Trophoblast cell (in vitro differentiated cells and primary cell): ENCODE results near the gene PGA3.

ENCODE experiments used
- DNase-seq, 2 donors: peaks; one replicate each; pipeline ENCODE4 v3.0.0-alpha.2; 2016
- H2AFZ ChIP-seq: 2 replicates; pipeline ENCODE4 v1.6.1; 2013; ENCODE audit warnings: low read length, moderate library complexity, mild to moderate bottlenecking; ENCODE audit not compliant: insufficient read depth, poor library complexity
- H2AK5ac ChIP-seq: 2 replicates; pipeline ENCODE4 v1.6.1; 2013; ENCODE audit warnings: mild to moderate bottlenecking, low read length
- H2BK120ac ChIP-seq: 2 replicates; pipeline ENCODE4 v1.6.1; 2013; ENCODE audit warnings: low read length, mild to moderate bottlenecking, moderate library complexity; ENCODE audit not compliant: insufficient read depth, poor library complexity
- H2BK12ac ChIP-seq: 2 replicates; pipeline ENCODE4 v1.6.1; 2013; ENCODE audit warnings: mild to moderate bottlenecking, low read length, moderate library complexity
- H2BK5ac ChIP-seq: 2 replicates; pipeline ENCODE4 v1.6.1; 2013; ENCODE audit warnings: low read length, low read depth, moderate library complexity, mild to moderate bottlenecking; ENCODE audit not compliant: poor library complexity
- H3K14ac ChIP-seq: 2 replicates; pipeline ENCODE4 v1.6.1; 2013; ENCODE audit warnings: mild to moderate bottlenecking, low read length
- H3K18ac ChIP-seq: 2 replicates; pipeline ENCODE4 v1.6.1; 2013; ENCODE audit warnings: mild to moderate bottlenecking, low read length
- H3K23ac ChIP-seq: 2 replicates; pipeline ENCODE4 v1.6.1; 2013; ENCODE audit warnings: low read length
- H3K27ac ChIP-seq: 2 replicates; pipeline ENCODE4 v1.5.1; 2013; ENCODE audit warnings: low read depth, mild to moderate bottlenecking, inconsistent platforms, low read length, moderate library complexity
- H3K27me3 ChIP-seq: 2 replicates; pipeline ENCODE4 v1.6.1; 2013; ENCODE audit warnings: inconsistent platforms, mild to moderate bottlenecking, low read length, moderate library complexity; ENCODE audit not compliant: insufficient read depth
- H3K36me3 ChIP-seq, 2 experiments: 1 replicate in 1 of 2; 2 replicates in 1 of 2; pipeline ENCODE4 v1.6.1; 2013; ENCODE audit warnings: low read length in 2 of 2, mild to moderate bottlenecking in 2 of 2, moderate library complexity in 1 of 2; ENCODE audit not compliant: insufficient read depth in 2 of 2, control insufficient read depth in 1 of 2
- H3K4ac ChIP-seq: 2 replicates; pipeline ENCODE4 v1.6.1; 2013; ENCODE audit warnings: low read depth, mild to moderate bottlenecking, low read length, moderate library complexity
- H3K4me1 ChIP-seq, 2 experiments: 1 replicate in 1 of 2; 2 replicates in 1 of 2; pipeline ENCODE4 v1.6.1; 2013; ENCODE audit warnings: low read length in 2 of 2, mild to moderate bottlenecking in 2 of 2, moderate library complexity in 1 of 2; ENCODE audit not compliant: insufficient read depth in 2 of 2, control insufficient read depth in 1 of 2
- H3K4me2 ChIP-seq: 2 replicates; pipeline ENCODE4 v1.6.1; 2013; ENCODE audit warnings: inconsistent platforms, mild to moderate bottlenecking, low read length, moderate library complexity
- H3K4me3 ChIP-seq: 2 replicates; pipeline ENCODE4 v1.5.1; 2013; ENCODE audit warnings: mild to moderate bottlenecking, low read depth, low read length, inconsistent platforms
- H3K79me1 ChIP-seq: one replicate; pipeline ENCODE4 v1.6.1; 2013; ENCODE audit warnings: low read length
- H3K79me2 ChIP-seq: 2 replicates; pipeline ENCODE4 v1.6.1; 2013; ENCODE audit warnings: low read length, mild to moderate bottlenecking; ENCODE audit not compliant: control insufficient read depth, insufficient read depth, poor library complexity
- H3K9ac ChIP-seq: 2 replicates; pipeline ENCODE4 v1.6.1; 2013; ENCODE audit warnings: mild to moderate bottlenecking, low read length
- H3K9me3 ChIP-seq: 2 replicates; pipeline ENCODE4 v1.6.1; 2013; ENCODE audit warnings: low read depth, mild to moderate bottlenecking, control low read depth, inconsistent platforms, low read length; ENCODE audit not compliant: insufficient read depth
- H4K12ac ChIP-seq: 2 replicates; pipeline ENCODE4 v1.6.1; 2013; ENCODE audit warnings: low read depth, mild to moderate bottlenecking, low read length, moderate library complexity
- H4K8ac ChIP-seq: 2 replicates; pipeline ENCODE4 v1.6.1; 2013; ENCODE audit warnings: low read depth, mild to moderate bottlenecking, low read length, moderate library complexity
- H4K91ac ChIP-seq: one replicate; pipeline ENCODE4 v1.6.1; 2013; ENCODE audit warnings: low read depth, mild to moderate bottlenecking, low read length, moderate library complexity
- WGBS: extraction: QIAGEN DNeasy Blood & Tissue Kit; methylation state at CpG from one replicate; pipeline ENCODE4 v1.1.7; 2013; ENCODE audit warnings: missing lambda C conversion rate; ENCODE audit not compliant: insufficient read length, insufficient coverage; ENCODE audit errors: extremely low coverage; 5-methylcytosine and 5-hydroxymethylcytosine counted together

PGA3 gene

GRCh38 chr11:61161190-61162091 lies 41.9 kb upstream of the PGA3 start, which contains the start of gene VPS37C:
VPS37C (minus strand) TSS chr11:61161426; CDS start chr11:61138829, 22,597 bp downstream.
- peak within 1 kb of the TSS; percentile 99 for H2BK120ac ChIP-seq

GRCh38 chr11:61162092-61162941 lies 41.0 kb upstream of the PGA3 start:
- Histone ChIP-seq H2BK120ac (no peak overlapping the region), H3K27ac (no peak overlapping the region), H3K36me3 (no peaks in the 10 kb centered on the region), H3K4ac (no peak overlapping the region), H4K8ac (no peak overlapping the region), H3K14ac (no peak overlapping the region), H3K4me1 (peaks cover 11 to 18% of the 10 kb centered on the region in 2 experiments), H3K9me3 (peaks cover 2% of the 10 kb centered on the region), H3K4me2 (peak overlapping the region; percentile 93), H2AK5ac (no peak overlapping the region), H3K79me1 (peaks cover 22% of the 10 kb centered on the region), H3K23ac (no peak overlapping the region), H4K12ac (no peak overlapping the region), H3K9ac (no peak overlapping the region), H3K18ac (no peak overlapping the region), H3K4me3 (no peak overlapping the region), H2BK5ac (no peak overlapping the region), H2BK12ac (no peak overlapping the region), H2AFZ (no peak overlapping the region), H3K79me2 (peaks cover 13% of the 10 kb centered on the region), H3K27me3 (no peaks in the 10 kb centered on the region), H4K91ac (peak overlapping the region; percentile 1)
- DNase-seq, result peak; percentile 53 to 58
- no CpG with 5 or more reads among the region's 8 CpGs for WGBS

More at GRCh38 chr11:61161190-61162091, 41.9 kb upstream of the PGA3 start, which contains the start of gene VPS37C:
- peak within 1 kb of the TSS; percentile 100 for H4K91ac ChIP-seq
- H3K27me3 ChIP-seq, result no peaks in the 10 kb centered on the region
- peaks cover 11 to 18% of the 10 kb centered on the region in 2 experiments for H3K4me1 ChIP-seq
- peak within 1 kb of the TSS; percentile 99 for H3K27ac ChIP-seq
- H3K14ac ChIP-seq, result peak within 1 kb of the TSS; percentile 100
- peak within 1 kb of the TSS; percentile 94 for H2AK5ac ChIP-seq
- DNase-seq, result peak; percentile 82 to 93
- peak within 1 kb of the TSS; percentile 90 for H3K9ac ChIP-seq
- H2AFZ ChIP-seq, result peak within 1 kb of the TSS; percentile 97
- H3K23ac ChIP-seq, result no peak within 1 kb of the TSS
- peaks cover 13% of the 10 kb centered on the region for H3K79me2 ChIP-seq
- no peaks in the 10 kb centered on the region for H3K9me3 ChIP-seq
- H3K4me2 ChIP-seq, result peak within 1 kb of the TSS; percentile 93
- peak within 1 kb of the TSS; percentile 78 for H2BK12ac ChIP-seq
- no CpG with 5 or more reads among the region's 85 CpGs for WGBS
- peak within 1 kb of the TSS; percentile 100 for H4K8ac ChIP-seq
- peak within 1 kb of the TSS; percentile 99 for H4K12ac ChIP-seq
- H3K4ac ChIP-seq, result peak within 1 kb of the TSS; percentile 98
- H3K79me1 ChIP-seq, result peaks cover 22% of the 10 kb centered on the region
- H3K4me3 ChIP-seq, result peak within 1 kb of the TSS; percentile 88
- peak within 1 kb of the TSS; percentile 100 for H3K18ac ChIP-seq
- H2BK5ac ChIP-seq, result peak within 1 kb of the TSS; percentile 99
- no peaks in the 10 kb centered on the region for H3K36me3 ChIP-seq

DNA sequence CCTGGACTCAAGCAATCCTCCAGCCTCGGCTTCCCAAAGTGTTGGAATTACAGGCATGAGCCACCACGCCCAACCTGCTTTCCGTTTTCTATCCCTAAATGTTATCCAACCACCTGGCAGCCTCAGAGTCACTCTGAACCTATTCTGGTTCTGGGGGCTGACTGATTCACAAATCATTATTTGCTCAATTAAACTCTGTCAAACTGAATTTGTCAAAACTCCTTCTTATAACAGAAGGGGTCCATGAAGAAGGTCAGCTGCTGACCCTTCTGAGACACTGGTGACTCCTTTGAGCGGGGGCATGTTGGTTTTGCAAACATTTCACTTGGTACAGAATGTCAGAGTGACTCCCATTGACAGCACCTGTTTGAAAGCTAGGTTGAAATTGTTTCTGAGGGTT lies 40.3 kb upstream of the PGA3 start:
- Histone ChIP-seq H2BK12ac (peak overlapping the region; percentile 2), H3K9me3 (peaks cover 2% of the 10 kb centered on the region), H3K79me2 (peaks cover 13% of the 10 kb centered on the region), H3K27me3 (no peaks in the 10 kb centered on the region), H3K4me1 (peaks cover 11 to 18% of the 10 kb centered on the region in 2 experiments), H2BK5ac (no peak overlapping the region), H4K12ac (no peak overlapping the region), H3K4ac (no peak overlapping the region), H2BK120ac (no peak overlapping the region), H3K36me3 (no peaks in the 10 kb centered on the region), H3K23ac (no peak overlapping the region), H3K14ac (no peak overlapping the region), H2AFZ (no peak overlapping the region), H3K9ac (no peak overlapping the region), H3K79me1 (peaks cover 22% of the 10 kb centered on the region), H3K18ac (no peak overlapping the region), H3K27ac (no peak overlapping the region), H4K91ac (no peak overlapping the region), H3K4me3 (no peak overlapping the region), H2AK5ac (no peak overlapping the region), H4K8ac (no peak overlapping the region), H3K4me2 (no peak overlapping the region)
- no peak for DNase-seq
- no CpG with 5 or more reads among the region's 4 CpGs for WGBS
